Body of pancreas (tissue), 4 donors: ENCODE results near the gene F11R.
"Not testable (repeated sequence)": the region's sequence is repeated elsewhere in the genome, so short reads cannot be mapped to it uniquely, and the experiment has no call there.

Experiments
- POLR2A ChIP-seq, 3 donors: fragments of 450-650 bp; IDR thresholded peaks; one replicate each; pipeline ENCODE4 v1.6.1; 2016; ENCODE audit warnings: antibody characterized with exemption in 3 of 3, mild to moderate bottlenecking in 2 of 3
- TF ChIP-seq, protein P1 (sequence below), 7 experiments: fragments of 450-650 bp in 4 of 7; fragments of 200-600 bp in 3 of 7; sonication (generic) in 3 of 7; IDR thresholded peaks; one replicate each; pipeline ENCODE4 v1.5.1; 2016 to 2019; ENCODE audit warnings: antibody characterized with exemption in 7 of 7

- TF ChIP-seq, protein P1, sequence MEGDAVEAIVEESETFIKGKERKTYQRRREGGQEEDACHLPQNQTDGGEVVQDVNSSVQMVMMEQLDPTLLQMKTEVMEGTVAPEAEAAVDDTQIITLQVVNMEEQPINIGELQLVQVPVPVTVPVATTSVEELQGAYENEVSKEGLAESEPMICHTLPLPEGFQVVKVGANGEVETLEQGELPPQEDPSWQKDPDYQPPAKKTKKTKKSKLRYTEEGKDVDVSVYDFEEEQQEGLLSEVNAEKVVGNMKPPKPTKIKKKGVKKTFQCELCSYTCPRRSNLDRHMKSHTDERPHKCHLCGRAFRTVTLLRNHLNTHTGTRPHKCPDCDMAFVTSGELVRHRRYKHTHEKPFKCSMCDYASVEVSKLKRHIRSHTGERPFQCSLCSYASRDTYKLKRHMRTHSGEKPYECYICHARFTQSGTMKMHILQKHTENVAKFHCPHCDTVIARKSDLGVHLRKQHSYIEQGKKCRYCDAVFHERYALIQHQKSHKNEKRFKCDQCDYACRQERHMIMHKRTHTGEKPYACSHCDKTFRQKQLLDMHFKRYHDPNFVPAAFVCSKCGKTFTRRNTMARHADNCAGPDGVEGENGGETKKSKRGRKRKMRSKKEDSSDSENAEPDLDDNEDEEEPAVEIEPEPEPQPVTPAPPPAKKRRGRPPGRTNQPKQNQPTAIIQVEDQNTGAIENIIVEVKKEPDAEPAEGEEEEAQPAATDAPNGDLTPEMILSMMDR (IDR thresholded peaks at IDR 0.05): not testable (repeated sequence)
- TF ChIP-seq POLR2A (IDR thresholded peaks at IDR 0.05): not testable (repeated sequence)
Measured at GRCh38 chr1:161016683-161017082, 4.3 kb downstream of the F11R start.
